Breast epithelium (tissue), 3 donors: Measurements from ENCODE around the gene TCL1A.

Source experiments
- CTCF ChIP-seq, 3 donors: fragments of 450-650 bp; IDR thresholded peaks; one replicate each; pipeline ENCODE4 v1.5.1; 2016 to 2017; ENCODE audit warnings: antibody characterized with exemption in 3 of 3, mild to moderate bottlenecking in 3 of 3, moderate library complexity in 3 of 3
- POLR2A ChIP-seq: fragments of 450-650 bp; IDR thresholded peaks from one replicate; pipeline ENCODE4 v1.6.1; 2016; ENCODE audit warnings: antibody characterized with exemption, mild to moderate bottlenecking, moderate library complexity
- POLR2AphosphoS5 ChIP-seq, 3 donors: sonication (generic); formaldehyde crosslinking; IDR thresholded peaks; one replicate each; pipeline ENCODE4 v1.6.1; 2017; ENCODE audit warnings: antibody characterized with exemption in 3 of 3

- TF ChIP-seq POLR2A, result no peak
- no peak for TF ChIP-seq CTCF (IDR thresholded peaks at IDR 0.05)
- TF ChIP-seq POLR2AphosphoS5 (IDR thresholded peaks at IDR 0.05), result no peak
Observed at GRCh38 chr14:95696741-95697140, 17.2 kb downstream of the TCL1A start.
